SU-DHL-6 (cell line): ENCODE measurements around the gene LRRC10B.

Experiments used
- H2AFZ ChIP-seq: fragments of 200-600 bp; sonication (generic); 2 replicates; pipeline ENCODE4 v1.6.1; 2014; ENCODE audit warnings: low read depth, mild to moderate bottlenecking, moderate library complexity, mixed read lengths, antibody characterized with exemption, low read length; ENCODE audit not compliant: severe bottlenecking
- H3F3A ChIP-seq: fragments of 200-600 bp; shearing (Covaris generic); 2 replicates; pipeline ENCODE4 v1.6.0; 2016; ENCODE audit warnings: antibody characterized with exemption, mild to moderate bottlenecking; ENCODE audit not compliant: insufficient read depth
- H3K27ac ChIP-seq: fragments of 200-600 bp; sonication (generic); 2 replicates; pipeline ENCODE4 v1.5.1; 2016; ENCODE audit warnings: low read depth, mild to moderate bottlenecking, low read length, moderate library complexity, mixed read lengths
- H3K27me3 ChIP-seq: fragments of 200-600 bp; sonication (generic), shearing (Covaris generic); 2 replicates; pipeline ENCODE4 v1.6.0; 2014; ENCODE audit warnings: mild to moderate bottlenecking, low read length
- H3K36me3 ChIP-seq: fragments of 200-600 bp; sonication (generic); 2 replicates; pipeline ENCODE4 v1.6.1; 2014; ENCODE audit warnings: mild to moderate bottlenecking, low read length, mixed read lengths
- H3K4me2 ChIP-seq: fragments of 300-600, 200-600 bp; shearing (Covaris generic), sonication (generic); 2 replicates; pipeline ENCODE4 v1.6.0; 2014; ENCODE audit warnings: low read length, low read depth, mild to moderate bottlenecking; ENCODE audit not compliant: poor library complexity, severe bottlenecking
- H3K4me3 ChIP-seq: fragments of 200-600 bp; sonication (generic); 2 replicates; pipeline ENCODE4 v1.5.1; 2014; ENCODE audit warnings: antibody characterized with exemption, low read length, mild to moderate bottlenecking, mixed read lengths; ENCODE audit not compliant: insufficient read depth, poor library complexity, severe bottlenecking
- H3K79me2 ChIP-seq: fragments of 200-600 bp; sonication (generic); 2 replicates; pipeline ENCODE4 v1.6.1; 2014; ENCODE audit warnings: mild to moderate bottlenecking, low read length, moderate library complexity; ENCODE audit not compliant: insufficient read depth
- H3K9ac ChIP-seq: fragments of 200-600 bp; sonication (generic); 2 replicates; pipeline ENCODE4 v1.7.0; 2014; ENCODE audit warnings: mild to moderate bottlenecking, low read length
- H3K9me2 ChIP-seq: fragments of 200-600 bp; sonication (generic); replicated peaks from 2 replicates; pipeline ENCODE4 v1.6.1; 2014; ENCODE audit warnings: low read length; ENCODE audit not compliant: insufficient read depth
- H3K9me3 ChIP-seq: fragments of 200-600 bp; sonication (generic); 2 replicates; pipeline ENCODE4 v1.6.1; 2014; ENCODE audit warnings: low read length, mixed read lengths; ENCODE audit not compliant: insufficient read depth
- H4K20me1 ChIP-seq: fragments of 200-600 bp; sonication (generic); 2 replicates; pipeline ENCODE4 v1.6.1; 2014; ENCODE audit warnings: low read depth, mild to moderate bottlenecking, antibody characterized with exemption, low read length, moderate library complexity, mixed read lengths
- EZH2phosphoT487 ChIP-seq: fragments of 200-600 bp; sonication (generic), shearing (Covaris generic); conservative IDR thresholded peaks from 2 replicates; pipeline ENCODE4 v1.6.1; 2018; ENCODE audit warnings: mild to moderate bottlenecking, antibody characterized with exemption, low read length, moderate library complexity, mixed read lengths
- TF ChIP-seq, protein P1 (sequence below): fragments of 200-600 bp; sonication (generic); IDR thresholded peaks from one replicate; pipeline ENCODE4 v1.5.1; 2017; ENCODE audit warnings: antibody characterized with exemption, mild to moderate bottlenecking, low read length, moderate library complexity; ENCODE audit not compliant: insufficient read depth, poor library complexity, severe bottlenecking

LRRC10B gene

DNA sequence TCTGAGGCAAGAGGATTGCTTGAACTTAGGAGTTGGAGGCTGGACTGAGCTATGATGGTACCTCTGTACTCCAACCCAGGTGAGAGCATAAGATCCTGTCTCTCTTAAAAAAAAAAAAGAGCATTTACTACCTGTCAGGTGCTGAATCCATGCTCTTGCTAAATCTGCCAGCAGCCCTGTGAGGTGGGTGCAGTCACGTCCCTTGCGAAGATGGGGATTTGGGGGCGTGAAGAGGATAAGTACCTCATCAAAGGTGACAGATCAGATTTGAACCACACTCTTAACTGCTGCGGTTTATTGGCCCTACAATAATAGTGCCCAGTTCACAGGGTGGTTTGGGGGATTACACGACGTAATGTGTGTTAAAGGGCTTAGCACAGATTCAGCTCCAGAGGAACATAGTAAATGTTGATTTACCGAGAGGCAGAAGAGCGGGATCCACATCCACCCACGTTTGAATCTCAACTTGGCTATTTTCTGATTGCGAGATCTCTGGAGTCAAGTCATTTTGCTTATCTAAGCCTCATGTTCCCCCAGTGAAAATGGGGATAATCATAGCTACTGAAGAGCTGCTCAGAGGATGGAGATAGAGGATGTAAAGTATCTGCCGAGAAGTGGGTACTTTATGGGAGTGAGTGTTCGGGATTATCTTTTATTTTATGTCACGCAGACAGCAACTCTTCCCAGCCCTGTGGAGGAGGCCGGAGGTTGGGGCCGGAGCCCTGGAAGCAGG is 28.1 kb upstream of the LRRC10B start:
- Histone ChIP-seq H3K9ac (no peak overlapping the region), H3K79me2 (no peaks in the 10 kb centered on the region), H4K20me1 (no peaks in the 10 kb centered on the region), H3K27ac (no peak overlapping the region), H3K4me2 (no peak overlapping the region), H3F3A (no peaks in the 10 kb centered on the region), H3K4me3 (no peak overlapping the region), H3K9me3 (no peaks in the 10 kb centered on the region), H3K27me3 (no peaks in the 10 kb centered on the region), H2AFZ (no peak overlapping the region), H3K9me2 (no peaks in the 10 kb centered on the region), H3K36me3 (no peaks in the 10 kb centered on the region)
- no peak for TF ChIP-seq EZH2phosphoT487
- TF ChIP-seq, protein P1, sequence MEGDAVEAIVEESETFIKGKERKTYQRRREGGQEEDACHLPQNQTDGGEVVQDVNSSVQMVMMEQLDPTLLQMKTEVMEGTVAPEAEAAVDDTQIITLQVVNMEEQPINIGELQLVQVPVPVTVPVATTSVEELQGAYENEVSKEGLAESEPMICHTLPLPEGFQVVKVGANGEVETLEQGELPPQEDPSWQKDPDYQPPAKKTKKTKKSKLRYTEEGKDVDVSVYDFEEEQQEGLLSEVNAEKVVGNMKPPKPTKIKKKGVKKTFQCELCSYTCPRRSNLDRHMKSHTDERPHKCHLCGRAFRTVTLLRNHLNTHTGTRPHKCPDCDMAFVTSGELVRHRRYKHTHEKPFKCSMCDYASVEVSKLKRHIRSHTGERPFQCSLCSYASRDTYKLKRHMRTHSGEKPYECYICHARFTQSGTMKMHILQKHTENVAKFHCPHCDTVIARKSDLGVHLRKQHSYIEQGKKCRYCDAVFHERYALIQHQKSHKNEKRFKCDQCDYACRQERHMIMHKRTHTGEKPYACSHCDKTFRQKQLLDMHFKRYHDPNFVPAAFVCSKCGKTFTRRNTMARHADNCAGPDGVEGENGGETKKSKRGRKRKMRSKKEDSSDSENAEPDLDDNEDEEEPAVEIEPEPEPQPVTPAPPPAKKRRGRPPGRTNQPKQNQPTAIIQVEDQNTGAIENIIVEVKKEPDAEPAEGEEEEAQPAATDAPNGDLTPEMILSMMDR: no peak

GRCh38 chr11:61480994-61481335 is 27.6 kb upstream of the LRRC10B start:
- Histone ChIP-seq H3K9me3 (no peaks in the 10 kb centered on the region), H2AFZ (no peak overlapping the region), H3F3A (no peaks in the 10 kb centered on the region), H4K20me1 (no peaks in the 10 kb centered on the region), H3K79me2 (no peaks in the 10 kb centered on the region), H3K36me3 (no peaks in the 10 kb centered on the region), H3K4me2 (no peak overlapping the region), H3K27ac (no peak overlapping the region), H3K27me3 (no peaks in the 10 kb centered on the region), H3K4me3 (no peak overlapping the region), H3K9me2 (no peaks in the 10 kb centered on the region), H3K9ac (no peak overlapping the region)
- TF ChIP-seq EZH2phosphoT487: no peak
- TF ChIP-seq, protein P1: no peak

- H3K9me3 ChIP-seq: no peaks in the 10 kb centered on the region
- no peaks in the 10 kb centered on the region for H4K20me1 ChIP-seq
- H3K79me2 ChIP-seq: no peaks in the 10 kb centered on the region
- no peak overlapping the region for H3K9ac ChIP-seq
- no peak overlapping the region for H2AFZ ChIP-seq
- no peak for TF ChIP-seq EZH2phosphoT487
- TF ChIP-seq, protein P1: no peak
- H3K36me3 ChIP-seq: no peaks in the 10 kb centered on the region
- no peak overlapping the region for H3K27ac ChIP-seq
- no peaks in the 10 kb centered on the region for H3K9me2 ChIP-seq
- H3K27me3 ChIP-seq: no peaks in the 10 kb centered on the region
- H3K4me3 ChIP-seq: no peak overlapping the region
- H3K4me2 ChIP-seq: no peak overlapping the region
- no peaks in the 10 kb centered on the region for H3F3A ChIP-seq
Measured at GRCh38 chr11:61481806-61482205, 26.7 kb upstream of the LRRC10B start.
